GM19452 (cell line): ENCODE data around the gene MYH14.

Experiments
- ATAC-seq: cut with Tn5 transposase; IDR thresholded peaks from one replicate; pipeline ENCODE4 v1.9.1; 2021; ENCODE audit not compliant: unreplicated experiment

MYH14 gene

DNA sequence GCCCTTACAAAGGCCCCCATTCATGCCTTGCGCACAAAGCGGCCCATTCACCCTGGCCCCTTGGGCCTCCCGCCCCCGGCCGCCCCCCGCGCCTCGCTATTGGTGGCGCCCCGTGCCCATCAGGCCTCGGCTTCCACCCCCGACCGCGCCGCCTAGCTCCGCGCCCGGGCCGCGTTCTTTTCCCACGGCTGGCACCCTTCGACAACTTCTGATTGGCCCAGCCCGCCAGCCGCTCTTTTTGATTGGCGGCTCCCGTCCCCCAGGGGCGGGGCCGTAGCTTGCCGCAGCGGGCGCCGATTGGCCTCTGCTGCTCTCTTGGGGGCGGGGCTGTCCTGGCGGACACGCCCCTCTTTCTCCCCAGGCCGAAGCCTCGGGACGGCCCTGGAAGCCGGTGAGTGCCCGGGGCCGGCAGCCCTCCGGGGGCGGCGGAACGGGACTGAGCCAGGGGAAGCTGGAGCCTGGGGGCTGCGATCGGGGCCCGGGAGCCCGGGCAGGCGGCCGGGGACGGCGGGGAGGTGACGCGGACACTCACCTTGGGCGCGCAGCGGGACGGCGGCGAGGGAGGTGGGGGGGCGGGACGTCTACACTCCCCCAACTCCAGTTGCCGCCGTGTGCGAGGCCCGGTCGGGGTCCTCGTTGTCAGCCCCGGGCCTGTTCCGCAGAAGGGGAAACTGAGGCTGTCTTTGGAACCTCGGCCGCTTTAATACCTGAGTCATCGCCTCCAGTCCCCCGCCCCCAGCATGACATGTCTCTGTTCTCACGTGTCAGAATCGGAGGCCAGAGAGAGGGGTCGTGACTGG lies at the start of gene MYH14:
TSS of gene MYH14 (plus strand) at position 342 of the 800 bp plus-strand sequence. CDS start 6,744 bp downstream, outside the sequence.
- ATAC-seq: no peak

DNA sequence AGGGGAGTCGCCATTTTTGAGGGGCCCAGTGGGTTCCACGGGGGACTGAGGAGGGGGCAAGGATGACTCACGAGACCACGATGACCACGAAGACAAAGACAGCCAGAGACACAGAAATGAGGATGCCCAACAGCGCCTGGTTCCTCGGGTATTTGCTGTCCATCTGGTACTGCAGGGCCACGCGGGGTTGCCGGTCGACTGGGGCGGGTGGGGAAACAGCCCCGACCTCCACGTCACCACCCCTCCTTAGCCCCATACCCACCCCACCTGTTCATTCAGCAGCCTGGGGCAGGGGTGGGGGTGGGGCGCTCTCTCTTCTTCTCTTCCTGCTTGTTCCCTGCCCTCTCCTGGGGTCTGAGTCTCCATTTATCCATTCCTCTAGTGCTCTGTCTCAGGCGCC lies 48.9 kb upstream of the MYH14 start:
- no peak for ATAC-seq

DNA sequence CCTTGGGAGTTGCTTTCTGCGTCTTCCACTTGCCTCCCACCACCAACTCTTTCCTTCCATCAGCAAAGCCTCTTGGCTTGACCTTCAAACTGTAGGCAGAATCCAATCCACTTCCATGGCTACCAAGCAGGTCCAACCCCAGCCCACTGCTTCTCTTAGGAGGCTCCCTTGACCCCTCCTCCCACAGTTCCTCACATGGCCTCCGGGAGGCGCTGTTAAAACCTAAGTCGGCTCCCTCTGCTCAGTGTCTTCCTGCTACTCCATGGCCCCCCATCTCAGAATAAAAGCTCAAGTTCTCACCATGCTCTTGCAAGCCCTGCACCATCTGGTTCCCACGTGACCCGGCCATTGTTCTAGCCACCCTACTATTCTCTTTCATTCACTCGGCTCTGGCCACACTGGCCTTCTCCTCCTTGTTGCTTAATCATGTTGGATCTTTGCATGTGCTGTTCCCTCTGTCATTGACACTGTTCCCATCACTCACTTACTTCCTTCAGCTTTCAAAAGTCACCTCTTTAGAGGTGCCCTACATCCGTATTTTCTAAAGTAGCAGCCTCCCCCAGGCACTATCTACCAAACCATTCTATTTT lies 47.8 kb upstream of the MYH14 start:
- no peak for ATAC-seq

DNA sequence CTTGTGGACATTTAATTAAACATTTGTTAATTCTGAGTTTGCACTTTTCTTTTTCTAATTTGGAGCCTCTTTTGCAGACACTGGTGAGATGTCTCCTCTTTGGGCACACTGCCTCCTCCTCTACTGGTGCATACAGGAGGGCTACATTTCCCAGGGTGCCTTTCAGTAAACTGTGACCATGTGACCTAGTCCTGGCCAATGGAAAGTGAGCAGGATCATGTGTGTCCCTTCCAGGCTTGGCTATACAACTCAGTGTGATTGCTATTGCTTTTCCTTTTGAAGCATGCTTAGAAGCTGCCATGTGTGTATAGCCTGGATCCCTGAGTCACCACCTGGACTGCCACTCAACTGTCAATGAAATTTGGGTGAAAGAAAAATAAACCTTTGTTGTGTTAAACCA lies 44.8 kb upstream of the MYH14 start:
- ATAC-seq: no peak

DNA sequence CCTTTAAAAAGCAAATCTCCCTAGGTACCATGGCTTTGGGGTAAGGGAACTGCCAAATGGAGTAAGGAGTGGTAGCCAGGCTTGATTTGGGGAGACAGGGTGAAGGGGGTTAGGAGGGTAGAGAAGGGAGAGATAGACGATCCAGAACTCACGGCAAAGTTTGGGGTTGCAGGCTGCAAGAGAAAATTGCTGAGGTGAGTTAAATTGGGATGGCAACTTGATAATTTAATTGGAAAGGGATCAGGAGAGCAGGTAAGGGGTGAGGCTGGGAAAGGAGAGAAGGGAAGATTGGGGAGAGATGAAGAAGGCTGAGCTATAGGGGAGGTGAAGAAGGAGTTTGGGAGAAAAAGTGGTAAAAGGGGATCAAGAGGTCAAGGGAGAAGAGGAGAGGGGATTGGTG lies 44.3 kb upstream of the MYH14 start:
- ATAC-seq: no peak

DNA sequence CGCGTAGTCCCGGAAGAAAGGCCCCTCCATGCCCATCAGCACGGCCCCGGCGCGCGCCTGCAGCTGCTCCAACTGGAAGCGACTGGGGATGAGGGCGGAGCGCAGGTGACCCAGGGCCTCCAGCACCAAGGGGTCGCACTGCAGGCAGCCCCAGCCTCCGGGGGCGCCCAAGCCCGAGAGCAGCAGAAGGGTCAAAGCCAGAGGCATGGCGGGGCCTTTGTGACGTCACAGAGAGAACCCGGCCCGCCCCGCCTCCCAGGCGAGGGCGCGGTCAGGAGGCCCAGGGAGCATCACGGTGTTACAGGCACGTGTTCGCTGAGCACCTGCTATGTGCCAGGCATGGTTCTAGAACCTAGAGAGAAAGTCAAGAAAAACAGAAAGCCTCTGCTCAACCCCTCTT lies 40.4 kb upstream of the MYH14 start, which contains the start of gene IZUMO2:
TSS of gene IZUMO2 (minus strand) at position 294 of the 400 bp plus-strand sequence. CDS start at position 207, 87 bp downstream.
- no peak for ATAC-seq

DNA sequence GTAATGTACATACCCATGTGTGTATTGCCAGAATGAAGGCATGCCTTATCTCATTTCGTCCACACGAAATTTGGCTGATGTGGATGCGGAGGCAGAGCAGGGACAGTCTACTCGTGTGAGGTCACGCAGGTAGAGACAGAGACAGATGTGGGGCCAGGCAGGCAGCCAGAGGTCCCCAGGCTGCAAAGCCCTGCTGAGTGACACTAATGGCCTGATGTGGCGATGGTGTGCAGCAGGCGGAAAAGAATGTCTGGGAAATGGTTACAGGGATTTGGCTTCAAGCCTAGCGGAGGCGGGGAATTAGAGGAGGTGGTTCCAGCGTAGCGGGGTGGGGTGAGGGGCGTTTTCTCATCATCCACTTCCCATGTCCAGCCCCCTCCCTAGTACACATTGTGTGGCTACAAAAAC lies 36.1 kb upstream of the MYH14 start:
- no peak for ATAC-seq

DNA sequence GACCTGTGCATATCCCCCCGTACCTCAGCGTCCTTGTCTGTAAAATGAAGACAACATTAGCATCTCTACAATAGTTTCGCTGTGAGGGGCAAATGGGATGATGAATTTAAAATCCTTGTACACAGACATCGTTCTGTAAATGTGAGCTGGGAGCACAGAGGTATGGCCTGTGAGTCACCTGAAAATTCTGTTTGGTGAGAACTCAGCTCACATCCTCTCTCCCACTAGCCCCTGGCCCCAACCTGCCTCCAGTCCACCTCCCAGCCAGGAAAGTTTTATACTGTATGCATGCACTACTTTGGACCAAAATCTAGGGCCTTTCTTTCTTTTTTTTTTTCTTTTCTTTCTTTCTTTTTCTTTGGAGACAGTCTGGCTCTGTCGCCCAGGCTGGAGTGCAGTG lies 31.7 kb upstream of the MYH14 start:
- no peak for ATAC-seq

DNA sequence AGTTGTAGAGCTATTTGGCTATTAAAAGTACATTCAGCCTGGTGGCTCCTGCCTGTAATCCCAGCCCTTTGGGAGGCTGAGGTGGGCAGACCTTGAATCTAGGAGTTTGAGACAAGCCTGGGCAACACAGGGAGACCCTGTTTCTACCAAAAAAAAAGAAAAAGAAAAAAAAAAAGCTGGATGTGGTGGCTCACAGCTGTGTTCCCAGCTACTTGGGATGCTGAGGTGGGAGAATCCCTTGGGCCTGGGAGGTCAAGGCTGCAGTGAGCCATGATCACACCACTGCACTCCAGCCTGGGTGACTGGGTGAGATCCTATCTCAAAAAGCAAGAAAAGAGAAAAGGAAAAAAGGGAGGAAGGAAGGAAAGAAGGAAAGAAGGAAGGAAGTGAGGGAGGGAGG lies 30.7 kb upstream of the MYH14 start:
- no peak for ATAC-seq

DNA sequence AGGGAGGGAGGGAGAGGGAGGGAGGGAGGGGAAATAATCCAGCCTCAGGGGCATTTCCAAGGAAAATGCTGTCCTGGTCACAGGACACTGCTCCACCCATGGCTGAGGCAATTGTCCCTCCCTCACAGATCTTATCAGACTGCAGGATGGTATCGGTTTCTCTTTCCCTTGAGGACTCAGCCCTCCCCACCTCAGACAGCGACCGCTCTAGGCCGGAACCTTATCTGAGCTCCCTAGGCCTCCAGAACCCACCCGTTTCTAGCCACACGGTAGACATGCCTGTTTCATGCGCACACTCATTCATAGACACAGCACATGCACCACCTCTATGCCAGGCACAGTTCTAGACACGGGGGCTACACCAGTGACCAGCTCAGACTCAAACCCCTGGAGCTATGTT lies 30.3 kb upstream of the MYH14 start:
- ATAC-seq: no peak

DNA sequence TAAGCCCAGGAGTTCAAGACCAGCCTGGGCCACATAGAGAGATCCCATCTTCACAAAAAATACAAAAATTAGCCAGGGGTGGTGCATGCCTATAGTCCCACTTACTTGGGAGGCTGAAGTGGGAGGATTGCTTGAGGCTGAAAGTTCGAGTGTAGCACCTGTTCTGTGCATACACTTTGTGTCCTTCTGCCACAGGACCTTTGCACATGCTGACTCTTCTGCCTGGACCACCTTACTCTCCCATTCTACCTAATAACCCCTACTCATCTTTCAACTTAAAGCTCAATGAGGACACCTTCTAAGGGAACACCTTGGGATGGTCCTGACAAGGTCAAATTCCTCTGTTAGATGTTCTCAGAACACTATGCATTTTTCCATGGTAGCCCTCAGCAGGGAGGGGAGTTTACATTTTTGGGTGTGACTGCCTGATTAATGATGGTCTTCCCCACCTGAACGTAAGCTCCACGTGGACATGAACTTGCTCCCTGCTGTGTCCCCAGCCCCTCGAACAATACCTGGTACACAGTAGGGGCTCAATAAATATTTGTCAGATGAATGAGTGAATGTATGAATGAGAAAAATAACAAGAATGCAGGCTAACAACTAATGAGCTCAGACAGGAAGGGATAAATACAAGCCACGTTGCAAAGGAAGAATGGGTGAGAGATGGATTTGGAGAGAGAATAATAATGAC lies 29.2 kb upstream of the MYH14 start:
- ATAC-seq: no peak

DNA sequence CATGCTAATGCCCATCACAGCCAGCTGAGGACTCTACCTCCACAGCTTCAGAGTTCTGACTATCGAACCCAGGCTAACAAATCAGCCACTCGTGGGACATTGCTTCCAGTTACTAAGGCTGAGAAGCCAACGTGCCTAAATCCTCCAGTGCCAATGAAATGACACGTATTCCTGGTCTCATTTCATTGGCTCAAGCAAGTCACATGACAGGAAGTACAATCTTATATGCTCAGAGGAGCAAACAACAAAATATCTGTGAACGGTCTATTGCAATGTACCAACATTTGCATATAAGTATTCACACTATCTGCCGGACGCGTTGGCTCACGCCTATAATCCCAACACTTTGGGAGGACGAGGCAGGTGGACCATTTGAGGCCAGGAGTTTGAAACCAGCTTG lies 27.5 kb upstream of the MYH14 start:
- ATAC-seq: no peak

DNA sequence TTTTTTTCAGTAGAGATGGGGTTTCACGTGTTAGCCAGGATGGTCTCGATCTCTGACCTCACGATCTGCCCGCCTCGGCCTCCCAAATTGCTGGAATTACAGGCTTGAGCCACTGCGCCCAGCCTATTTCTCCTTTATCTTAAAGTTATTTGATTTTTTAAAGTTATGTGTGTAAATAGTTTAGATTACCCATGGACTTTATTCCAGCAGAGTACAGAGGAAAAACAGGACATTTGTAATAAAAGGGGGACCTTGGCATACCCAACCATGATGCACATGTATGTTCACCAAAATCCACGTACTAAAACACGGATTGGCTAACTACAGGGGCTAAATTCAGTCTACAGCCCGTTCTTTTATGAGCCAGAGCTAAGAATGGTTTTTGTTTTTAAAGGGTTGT lies 26.6 kb upstream of the MYH14 start:
- no peak for ATAC-seq

DNA sequence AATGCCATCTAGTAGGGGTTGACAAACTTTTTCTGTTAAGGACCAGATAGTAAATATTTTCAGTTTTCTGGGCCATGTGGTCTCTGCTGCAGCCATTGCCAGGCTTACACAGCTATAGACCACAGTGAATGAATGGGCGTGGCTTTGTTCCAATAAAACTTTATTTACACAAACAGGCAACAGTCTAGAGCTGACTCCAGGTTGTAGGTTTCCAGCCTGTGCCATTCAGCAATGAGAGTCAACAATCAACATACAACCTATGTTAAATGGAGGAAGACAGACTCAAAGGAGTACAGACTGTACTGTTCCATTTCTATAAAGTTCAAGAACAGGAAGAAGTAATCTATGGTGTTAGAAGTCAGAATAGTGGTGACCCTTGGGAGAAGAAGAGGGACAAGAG lies 25.1 kb upstream of the MYH14 start:
- no peak for ATAC-seq

DNA sequence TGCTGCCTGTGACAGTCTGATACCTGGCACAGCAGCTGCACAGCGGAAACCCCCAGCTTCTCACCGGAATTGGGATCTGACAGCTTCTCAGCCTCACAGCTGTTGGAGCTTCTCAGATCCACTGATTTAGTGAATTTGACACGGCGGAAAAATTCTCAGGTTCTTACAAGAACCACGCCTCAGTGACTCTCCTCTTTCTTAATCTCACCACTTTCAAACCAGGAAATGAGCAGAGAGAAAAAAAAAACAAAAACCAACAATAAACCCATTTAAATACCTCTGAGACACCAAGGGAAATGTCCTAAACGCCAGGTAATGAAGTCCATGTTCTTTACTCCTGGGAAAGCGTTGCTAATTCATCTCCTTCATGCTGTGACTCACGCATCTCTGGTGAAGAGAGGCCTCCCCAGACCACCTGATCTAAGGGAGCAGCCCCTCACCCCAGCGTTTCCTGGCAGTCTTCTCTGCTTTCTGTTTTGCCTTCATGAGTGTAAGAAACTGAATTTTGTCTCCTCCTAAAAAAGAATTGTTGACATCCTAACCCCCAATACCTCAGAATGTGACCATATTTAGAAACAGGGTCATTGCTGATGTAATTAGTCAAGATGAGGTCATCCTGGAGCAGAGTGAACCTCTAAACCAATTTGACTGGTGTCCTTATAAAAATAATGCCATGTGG lies 24.4 kb upstream of the MYH14 start:
- no peak for ATAC-seq

DNA sequence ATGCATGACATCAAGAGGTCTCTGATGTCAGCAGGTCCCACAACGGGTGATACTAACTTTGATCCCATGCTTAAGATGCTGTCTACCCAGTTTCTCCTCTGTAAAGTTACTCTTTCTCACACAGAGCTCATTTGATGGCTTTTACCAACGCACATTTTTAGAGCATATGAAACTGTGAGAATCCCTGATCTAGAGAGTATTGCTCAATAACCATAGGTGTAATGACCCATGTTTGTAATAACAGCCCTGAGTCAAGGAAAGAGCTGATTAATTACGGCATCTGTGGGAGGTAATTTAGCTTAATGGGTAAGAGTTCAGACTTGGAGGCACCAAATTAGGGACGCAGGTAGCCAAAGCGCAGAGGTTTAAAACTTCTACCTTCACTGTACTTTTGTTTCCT lies 22.3 kb upstream of the MYH14 start:
- ATAC-seq: no peak

DNA sequence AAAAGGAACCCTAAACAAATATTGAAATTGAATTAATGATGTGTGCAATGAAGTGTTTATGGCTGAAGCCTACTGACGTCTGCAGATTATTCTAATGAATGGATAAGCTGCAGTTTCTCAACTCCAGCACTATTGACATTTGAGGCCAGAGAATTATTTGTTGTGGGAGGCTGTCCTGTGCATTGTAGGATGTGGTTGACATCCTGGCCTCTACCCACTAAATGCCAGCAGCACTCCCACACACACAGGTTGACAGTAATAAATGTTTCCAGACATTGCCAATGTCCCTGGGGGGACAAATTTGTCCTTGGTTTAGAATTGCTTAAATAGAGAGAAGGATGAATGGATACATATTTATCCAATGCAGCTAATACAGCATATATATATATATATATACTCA lies 19.2 kb upstream of the MYH14 start:
- ATAC-seq: no peak

DNA sequence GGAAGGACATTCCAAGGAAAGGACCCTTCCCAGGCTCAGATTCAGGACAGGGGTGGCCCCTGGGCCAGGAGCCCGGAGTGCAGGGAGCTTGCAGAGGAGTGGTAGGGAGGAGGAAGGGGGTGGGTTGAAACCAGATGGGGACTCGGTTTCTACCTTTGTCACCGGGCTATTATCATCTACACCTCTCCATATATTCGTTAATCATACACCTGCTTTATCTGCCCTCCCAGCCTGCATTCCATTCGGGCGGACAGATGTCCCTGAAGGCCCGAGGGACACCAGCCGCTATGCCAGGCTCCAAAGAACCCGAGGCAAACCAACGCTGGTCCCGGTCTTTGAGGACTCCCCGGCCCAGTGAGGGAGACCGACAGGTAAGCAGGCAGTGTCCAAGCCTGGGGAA lies 15.5 kb upstream of the MYH14 start:
- ATAC-seq: no peak

DNA sequence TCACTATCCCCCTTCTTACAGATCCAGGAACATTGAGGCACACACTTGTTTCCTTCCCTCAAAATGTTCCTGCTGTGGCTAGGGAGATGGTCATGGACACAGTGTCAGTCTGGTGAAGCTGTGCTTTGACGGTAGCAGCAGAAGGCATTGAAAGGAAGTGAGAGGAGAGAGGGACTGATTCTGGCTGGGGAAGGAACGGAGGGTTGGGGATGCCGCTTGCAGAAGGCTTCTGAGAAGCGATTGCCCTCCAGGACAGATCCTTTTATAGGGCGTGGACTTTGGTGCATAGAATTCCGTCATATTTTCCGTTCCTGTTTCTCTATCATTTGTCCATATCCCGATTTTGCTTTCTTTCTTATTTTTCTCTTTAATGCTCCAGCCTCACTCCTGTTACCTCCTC lies 14.1 kb upstream of the MYH14 start:
- ATAC-seq: no peak

DNA sequence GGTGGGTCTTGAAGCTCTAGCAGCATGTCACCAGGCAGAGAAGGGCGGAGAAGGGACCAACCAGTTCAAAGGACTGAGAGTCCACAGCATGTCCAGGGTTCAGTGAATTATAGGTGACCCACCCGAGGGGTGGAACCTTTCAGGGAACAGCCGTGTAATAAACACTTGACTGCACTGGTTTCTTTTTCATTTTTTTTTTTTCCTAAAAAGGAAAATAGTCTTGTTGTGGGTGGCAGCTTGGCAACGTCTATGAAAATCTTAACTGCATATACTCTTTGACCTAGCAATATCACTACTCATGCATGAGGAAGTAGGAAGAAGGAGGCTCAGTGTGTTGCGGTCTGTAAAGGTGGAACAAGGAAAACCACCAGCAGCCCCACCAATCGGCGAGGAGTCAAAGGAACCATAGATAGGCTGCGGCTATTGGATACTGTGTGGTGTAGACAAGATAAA lies 13.0 kb upstream of the MYH14 start:
- no peak for ATAC-seq

DNA sequence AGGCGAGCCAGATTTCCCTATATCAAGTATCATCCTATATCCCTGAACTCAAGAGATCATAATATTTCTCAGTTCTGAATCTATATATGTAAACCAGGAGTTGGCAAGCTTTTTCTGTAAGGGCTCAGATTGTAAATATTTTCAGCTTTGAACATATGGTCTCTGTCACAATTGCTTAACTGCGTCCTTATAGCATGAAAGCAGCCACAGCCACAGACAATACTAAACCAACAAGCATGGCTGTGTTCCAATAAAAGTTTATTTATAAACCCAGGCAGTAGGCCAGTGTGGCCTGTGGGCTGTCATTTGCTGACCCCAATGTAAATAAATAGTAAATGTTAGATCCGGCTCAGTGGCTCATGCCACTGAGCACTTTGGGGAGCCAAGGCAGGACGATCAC lies 12.2 kb upstream of the MYH14 start:
- no peak for ATAC-seq
